IMR-90 (cell line): ENCODE measurements around the gene NRXN2. TPM values are rescaled to one million over a fixed set of nuclear protein-coding genes. Genes with fewer than 3 reads are reported as not detected.

Experiments used
- ATAC-seq: fragments of 200-7000 bp; cut with Tn5 transposase; 2 replicates; pipeline ENCODE4 v1.9.1; 2020; ENCODE audit warnings: low read depth, mild to moderate bottlenecking, moderate library complexity
- BruUV-seq: library from RNA; stranded (reverse); fragments of 400-500 nt; replicated peaks from 2 replicates; lab custom pipeline; 2021; lab: Mats Ljungman, UMichigan
- CTCF ChIA-PET: fragments of 300-600 bp; formaldehyde crosslinking; extraction: SDS; loops from one replicate; lab custom pipeline; 2021; ENCODE audit warnings: antibody characterized with exemption; lab: Yijun Ruan, JAX
- POLR2A ChIA-PET: fragments of 300-600 bp; sonication (Branson Sonifier 250); formaldehyde crosslinking; loops from one replicate; lab custom pipeline; 2022; ENCODE audit warnings: antibody characterized with exemption; ENCODE audit not compliant: unreplicated experiment; lab: Charles Lee
- DNase-seq: peaks from one replicate; pipeline ENCODE4 v3.0.0; 2013
- H2AFZ ChIP-seq: replicated peaks from 2 replicates; pipeline ENCODE3; 2013; ENCODE audit warnings: low read length, mild to moderate bottlenecking; ENCODE audit not compliant: poor library complexity
- H2AK5ac ChIP-seq: 2 replicates; pipeline ENCODE4 v1.6.1; 2013; ENCODE audit warnings: low read depth, low read length, inconsistent platforms
- H2AK9ac ChIP-seq: replicated peaks from 2 replicates; pipeline ENCODE3; 2013; ENCODE audit warnings: mild to moderate bottlenecking, low read depth, low read length, moderate library complexity; ENCODE audit not compliant: poor library complexity
- H2BK120ac ChIP-seq: 2 replicates; pipeline ENCODE4 v1.6.1; 2013; ENCODE audit warnings: low read depth, low read length, inconsistent platforms
- H2BK15ac ChIP-seq: 3 replicates; pipeline ENCODE4 v1.6.1; 2013; ENCODE audit warnings: low read depth, low read length, inconsistent platforms
- H2BK20ac ChIP-seq: 2 replicates; pipeline ENCODE4 v1.6.1; 2013; ENCODE audit warnings: low read depth, mild to moderate bottlenecking, inconsistent platforms, low read length, moderate library complexity
- H2BK5ac ChIP-seq: 2 replicates; pipeline ENCODE4 v1.6.1; 2013; ENCODE audit warnings: mild to moderate bottlenecking, low read depth, low read length, inconsistent platforms; ENCODE audit not compliant: poor library complexity, severe bottlenecking
- H3K14ac ChIP-seq: replicated peaks from 2 replicates; pipeline ENCODE4 v1.6.1; 2013; ENCODE audit warnings: low read depth, low read length, inconsistent platforms
- H3K18ac ChIP-seq: 2 replicates; pipeline ENCODE4 v1.6.1; 2013; ENCODE audit warnings: low read depth, low read length, control low read depth
- H3K23ac ChIP-seq: 2 replicates; pipeline ENCODE4 v1.6.1; 2013; ENCODE audit warnings: low read depth, low read length, inconsistent platforms
- H3K27ac ChIP-seq: 2 replicates; pipeline ENCODE4 v1.5.1; 2013; ENCODE audit warnings: mild to moderate bottlenecking, control low read depth, low read length; ENCODE audit not compliant: insufficient read depth
- H3K27me3 ChIP-seq: 2 replicates; pipeline ENCODE4 v1.6.1; 2013; ENCODE audit warnings: low read length; ENCODE audit not compliant: control insufficient read depth, insufficient read depth
- H3K36me3 ChIP-seq: 2 replicates; pipeline ENCODE4 v1.6.1; 2013; ENCODE audit warnings: low read length, mixed read lengths; ENCODE audit not compliant: control insufficient read depth, insufficient read depth
- H3K4ac ChIP-seq: 2 replicates; pipeline ENCODE4 v1.6.1; 2013; ENCODE audit warnings: low read depth, low read length, inconsistent platforms
- H3K4me1 ChIP-seq: 2 replicates; pipeline ENCODE4 v1.6.1; 2013; ENCODE audit warnings: low read length, mixed read lengths; ENCODE audit not compliant: control insufficient read depth, insufficient read depth
- H3K4me2 ChIP-seq: 2 replicates; pipeline ENCODE4 v1.6.1; 2013; ENCODE audit warnings: low read depth, mild to moderate bottlenecking, control low read depth, low read length, moderate library complexity
- H3K4me3 ChIP-seq: 2 replicates; pipeline ENCODE4 v1.5.1; 2013; ENCODE audit warnings: low read depth, mild to moderate bottlenecking, control low read depth, low read length, moderate library complexity; ENCODE audit not compliant: insufficient read depth
- H3K56ac ChIP-seq: 2 replicates; pipeline ENCODE4 v1.6.1; 2013; ENCODE audit warnings: low read length, inconsistent platforms; ENCODE audit not compliant: insufficient read depth; ENCODE audit errors: extremely low read depth
- H3K79me1 ChIP-seq, 2 experiments: 2 replicates each; pipeline ENCODE4 v1.6.1; 2013; ENCODE audit warnings: low read length in 2 of 2, inconsistent platforms in 1 of 2, low read depth in 1 of 2
- H3K9ac ChIP-seq: 2 replicates; pipeline ENCODE4 v1.6.1; 2013; ENCODE audit warnings: low read depth, low read length, control low read depth
- H3K9me1 ChIP-seq: 2 replicates; pipeline ENCODE4 v1.6.1; 2013; ENCODE audit warnings: low read length, inconsistent platforms; ENCODE audit not compliant: insufficient read depth
- H3K9me3 ChIP-seq: 2 replicates; pipeline ENCODE4 v1.6.1; 2013; ENCODE audit warnings: low read length; ENCODE audit not compliant: control insufficient read depth, insufficient read depth
- H4K20me1 ChIP-seq: 2 replicates; pipeline ENCODE4 v1.6.1; 2013; ENCODE audit warnings: low read length, inconsistent platforms; ENCODE audit not compliant: insufficient read depth
- H4K5ac ChIP-seq: 2 replicates; pipeline ENCODE4 v1.6.1; 2013; ENCODE audit warnings: mild to moderate bottlenecking, low read depth, low read length, control low read depth
- H4K8ac ChIP-seq, 2 experiments: 2 replicates each; pipeline ENCODE4 v1.6.1; 2013; ENCODE audit warnings: low read depth in 2 of 2, low read length in 2 of 2, control low read depth in 1 of 2, inconsistent platforms in 1 of 2
- H4K91ac ChIP-seq: 2 replicates; pipeline ENCODE4 v1.6.1; 2013; ENCODE audit warnings: low read depth, low read length, inconsistent platforms; ENCODE audit not compliant: insufficient read depth
- BHLHE40 ChIP-seq: fragments of 150-350 bp; IDR thresholded peaks from 2 replicates; pipeline ENCODE4 v1.6.1; 2016; ENCODE audit warnings: mild to moderate bottlenecking, low read depth, low read length
- CHD1 ChIP-seq: IDR thresholded peaks from 2 replicates; pipeline ENCODE4 v1.6.1; 2012; ENCODE audit warnings: low read depth, low read length, improper control_type of control experiment
- ELK1 ChIP-seq: fragments of 150-350 bp; IDR thresholded peaks from 2 replicates; pipeline ENCODE4 v1.6.1; 2016; ENCODE audit warnings: low read depth, mild to moderate bottlenecking, low read length, moderate library complexity, borderline replicate concordance
- MAFK ChIP-seq: IDR thresholded peaks from 2 replicates; pipeline ENCODE4 v1.6.1; 2012; ENCODE audit warnings: low read depth, low read length, improper control_type of control experiment
- MAZ ChIP-seq: IDR thresholded peaks from 2 replicates; pipeline ENCODE4 v1.6.1; 2012; ENCODE audit warnings: low read depth, mild to moderate bottlenecking, low read length, improper control_type of control experiment, moderate library complexity, borderline replicate concordance
- MXI1 ChIP-seq: IDR thresholded peaks from 2 replicates; pipeline ENCODE4 v1.6.1; 2012; ENCODE audit warnings: low read depth, mild to moderate bottlenecking, low read length, moderate library complexity, borderline replicate concordance
- NFE2L2 ChIP-seq: fragments of 150-350 bp; IDR thresholded peaks from 2 replicates; pipeline ENCODE4 v1.6.1; 2016; ENCODE audit warnings: low read depth, mild to moderate bottlenecking, low read length
- POLR2A ChIP-seq: IDR thresholded peaks from 2 replicates; pipeline ENCODE4 v1.6.1; 2012; ENCODE audit warnings: mild to moderate bottlenecking, low read depth, low read length
- RAD21 ChIP-seq: IDR thresholded peaks from 2 replicates; pipeline ENCODE4 v1.6.1; 2012; ENCODE audit warnings: low read length, improper control_type of control experiment
- RCOR1 ChIP-seq: IDR thresholded peaks from 2 replicates; pipeline ENCODE4 v1.6.1; 2012; ENCODE audit warnings: mild to moderate bottlenecking, low read length, improper control_type of control experiment; ENCODE audit not compliant: insufficient replicate concordance
- WGBS, 2 experiments: methylation state at CpG; one replicate each; pipeline versions ENCODE4 v1.1.5 to v1.1.7; 2013; ENCODE audit warnings: missing lambda C conversion rate in 2 of 2; ENCODE audit not compliant: insufficient read length in 1 of 2; ENCODE audit errors: extremely low coverage in 2 of 2; 5-methylcytosine and 5-hydroxymethylcytosine counted together
- dilution Hi-C: fragments of 300-500 bp; cut with HindIII; formaldehyde crosslinking; loops from one replicate; pipeline ENCODE4 v1.14.3; 2018; ENCODE audit warnings: low sequenced_read_pairs; ENCODE audit not compliant: unreplicated experiment
- in situ Hi-C: fragments of 300-500 bp; cut with MboI; formaldehyde crosslinking; loops from 3 replicates; pipeline ENCODE4 v1.14.3; 2019; ENCODE audit warnings: low sequenced_read_pairs, inconsistent platforms, mixed read lengths
- intact Hi-C: fragments of 100-400 bp; cut with micrococcal nuclease; formaldehyde crosslinking; loops from 2 replicates; pipeline ENCODE4 v1.10.0; 2022
- polyA plus RNA-seq, 3 experiments: library from polyadenylated mRNA; depleted of rRNA; stranded (reverse); fragments of >200 nt; gene quantifications; 2 replicates each; pipeline ENCODE4 v1.2.3, GENCODE V29; 2012; ENCODE audit warnings: low replicate concordance in 1 of 3
- total RNA-seq: library from RNA; depleted of rRNA; stranded (reverse); fragments of >200 nt; gene quantifications from 2 replicates; pipeline ENCODE4 v1.2.3, GENCODE V29; 2012
- TF ChIP-seq, protein P1 (sequence below): fragments of 150-350 bp; IDR thresholded peaks from 2 replicates; pipeline ENCODE4 v1.6.1; 2017; ENCODE audit warnings: mild to moderate bottlenecking, antibody characterized with exemption, low read length, low read depth
- TF ChIP-seq, protein P2 (sequence below): conservative IDR thresholded peaks from 2 replicates; pipeline ENCODE4 v1.5.1; 2012; ENCODE audit warnings: mild to moderate bottlenecking, low read depth, low read length, improper control_type of control experiment

The NRXN2 gene
- total and polyA plus RNA-seq, 2 of the 4 experiments (the other 2 are of a cell fraction), result 0.18 to 0.22 TPM

DNA sequence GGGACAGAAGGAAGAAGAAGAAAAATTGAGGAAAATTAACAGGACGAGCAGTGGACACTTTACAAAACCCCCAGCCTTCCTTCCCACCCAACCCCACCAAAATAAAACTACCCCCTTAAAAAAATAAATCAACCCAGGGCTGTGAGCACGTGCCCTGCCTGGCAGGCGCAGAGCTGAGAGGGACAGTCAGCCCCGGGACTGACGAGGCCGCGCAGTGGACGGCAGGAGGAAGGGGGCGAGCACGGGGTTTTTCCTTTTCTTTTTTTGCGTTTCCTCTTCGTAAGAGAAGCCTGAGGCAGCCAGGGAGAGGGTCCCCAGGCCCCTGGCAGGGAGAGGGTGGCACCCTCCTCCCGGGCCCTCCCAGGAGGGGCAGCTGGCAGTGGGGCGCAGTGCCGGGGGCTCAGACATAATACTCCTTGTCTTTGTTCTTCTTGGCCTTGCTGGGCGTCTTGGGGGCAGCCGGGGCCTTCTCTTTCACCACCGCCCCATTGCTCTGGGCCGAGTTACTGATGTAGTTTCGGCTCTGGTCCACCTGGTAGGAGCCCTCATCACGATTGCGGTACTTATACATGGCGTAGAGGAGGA lies 116.1 kb downstream of the NRXN2 start:
- Histone ChIP-seq H2AFZ (no peak overlapping the region), H3K14ac (no peak overlapping the region), H4K5ac (no peak overlapping the region), H3K79me1 (no peaks in the 10 kb centered on the region), H3K9me3 (no peaks in the 10 kb centered on the region), H3K4me2 (no peak overlapping the region), H4K20me1 (no peaks in the 10 kb centered on the region), H3K23ac (no peak overlapping the region), H3K4me3 (no peak overlapping the region), H4K8ac (no peak overlapping the region), H2AK5ac (no peak overlapping the region), H3K27me3 (peaks cover 60% of the 10 kb centered on the region), H2AK9ac (no peak overlapping the region), H4K91ac (no peak overlapping the region), H3K9me1 (no peaks in the 10 kb centered on the region), H3K27ac (no peak overlapping the region), H2BK15ac (no peak overlapping the region), H3K36me3 (no peaks in the 10 kb centered on the region), H2BK120ac (no peak overlapping the region), H2BK20ac (no peak overlapping the region), H2BK5ac (no peak overlapping the region), H3K4me1 (no peaks in the 10 kb centered on the region), H3K9ac (no peak overlapping the region), H3K4ac (no peak overlapping the region), H3K56ac (no peak overlapping the region), H3K18ac (no peak overlapping the region)
- dilution Hi-C loops (no loop called here), in situ Hi-C loops (no loop called here), intact Hi-C loops (no loop called here)
- WGBS, 2 experiments, result 80% methylated on average over 1 of the region's 23 CpGs; no CpG with 5 or more reads in 1 of the 2 experiments
- DNase-seq, result no peak
- TF ChIP-seq MAFK, result no peak
- no peak for TF ChIP-seq MAZ
- TF ChIP-seq MXI1, result no peak
- no peak for TF ChIP-seq RAD21
- TF ChIP-seq, protein P1, sequence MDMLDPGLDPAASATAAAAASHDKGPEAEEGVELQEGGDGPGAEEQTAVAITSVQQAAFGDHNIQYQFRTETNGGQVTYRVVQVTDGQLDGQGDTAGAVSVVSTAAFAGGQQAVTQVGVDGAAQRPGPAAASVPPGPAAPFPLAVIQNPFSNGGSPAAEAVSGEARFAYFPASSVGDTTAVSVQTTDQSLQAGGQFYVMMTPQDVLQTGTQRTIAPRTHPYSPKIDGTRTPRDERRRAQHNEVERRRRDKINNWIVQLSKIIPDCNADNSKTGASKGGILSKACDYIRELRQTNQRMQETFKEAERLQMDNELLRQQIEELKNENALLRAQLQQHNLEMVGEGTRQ, result no peak
- TF ChIP-seq ELK1, result no peak
- TF ChIP-seq, protein P2, sequence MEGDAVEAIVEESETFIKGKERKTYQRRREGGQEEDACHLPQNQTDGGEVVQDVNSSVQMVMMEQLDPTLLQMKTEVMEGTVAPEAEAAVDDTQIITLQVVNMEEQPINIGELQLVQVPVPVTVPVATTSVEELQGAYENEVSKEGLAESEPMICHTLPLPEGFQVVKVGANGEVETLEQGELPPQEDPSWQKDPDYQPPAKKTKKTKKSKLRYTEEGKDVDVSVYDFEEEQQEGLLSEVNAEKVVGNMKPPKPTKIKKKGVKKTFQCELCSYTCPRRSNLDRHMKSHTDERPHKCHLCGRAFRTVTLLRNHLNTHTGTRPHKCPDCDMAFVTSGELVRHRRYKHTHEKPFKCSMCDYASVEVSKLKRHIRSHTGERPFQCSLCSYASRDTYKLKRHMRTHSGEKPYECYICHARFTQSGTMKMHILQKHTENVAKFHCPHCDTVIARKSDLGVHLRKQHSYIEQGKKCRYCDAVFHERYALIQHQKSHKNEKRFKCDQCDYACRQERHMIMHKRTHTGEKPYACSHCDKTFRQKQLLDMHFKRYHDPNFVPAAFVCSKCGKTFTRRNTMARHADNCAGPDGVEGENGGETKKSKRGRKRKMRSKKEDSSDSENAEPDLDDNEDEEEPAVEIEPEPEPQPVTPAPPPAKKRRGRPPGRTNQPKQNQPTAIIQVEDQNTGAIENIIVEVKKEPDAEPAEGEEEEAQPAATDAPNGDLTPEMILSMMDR, result no peak
- TF ChIP-seq RCOR1, result no peak
- TF ChIP-seq NFE2L2, result no peak
- TF ChIP-seq POLR2A, result no peak
- TF ChIP-seq BHLHE40, result no peak
- TF ChIP-seq CHD1, result no peak
- ATAC-seq, result no peak
- ChIA-PET CTCF (no interaction called here), POLR2A (no interaction called here)
- BruUV-seq, result no TSS peak
